ENCODE results near the gene ZNF862. TPM values are rescaled to one million over a fixed set of nuclear protein-coding genes. Genes with fewer than 3 reads are reported as not detected.

The ZNF862 gene
- total and polyA plus RNA-seq, 10 of the 15 experiments (the other 5 are each of a cell fraction or from before 2014, with no cell fraction given), result 0.49 to 7.7 (median 3.5) TPM

DNA sequence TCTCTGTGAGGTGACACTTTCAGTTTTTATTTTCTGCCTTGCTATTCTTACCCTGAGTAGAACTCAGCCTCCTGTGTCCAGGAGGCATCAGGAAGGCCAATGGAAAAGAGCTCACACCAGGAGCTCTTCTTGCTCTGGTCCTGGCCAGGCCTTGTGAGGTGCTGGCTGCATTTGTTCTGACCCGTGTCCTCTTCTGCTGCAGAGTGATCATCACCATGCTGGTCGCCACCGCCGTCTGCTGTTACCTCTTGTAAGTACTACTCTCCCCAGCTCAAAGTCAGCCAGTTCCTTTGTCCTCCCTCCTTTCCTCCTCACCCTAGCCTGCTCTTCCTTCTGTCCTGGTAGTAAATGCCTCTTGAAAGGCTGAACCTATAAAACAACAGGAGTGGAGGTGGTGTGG lies 37.2 kb downstream of the ZNF862 start:
- DNase-seq (ENCODE audit: low read depth, low spot score) (no peak), FAIRE-seq (no peak), ATAC-seq (no peak)
- Histone ChIP-seq H3K9me3 (replicated peaks; ENCODE audit: control insufficient read depth, insufficient read depth, low read length) (no peaks in the 10 kb centered on the region), H3K4me1 (ENCODE audit: control insufficient read depth, insufficient read depth, low read length) (peaks cover 31% of the 10 kb centered on the region), H3K27me3 (replicated peaks in 1 of 2; ENCODE audit: control insufficient read depth in 2 of 2, insufficient read depth in 2 of 2, low read length in 1 of 2) (no peaks in the 10 kb centered on the region), H3K4me3 (no peak overlapping the region; the same call in 1 of the 2 replicates), H3K79me2 (ENCODE audit: control insufficient read depth, insufficient read depth, low read length) (peaks cover 7% of the 10 kb centered on the region), H3K27ac (ENCODE audit: control insufficient read depth, insufficient read depth) (no peak overlapping the region), H2AFZ (ENCODE audit: control insufficient read depth, low read depth, low read length) (no peak overlapping the region), H3K36me3 (ENCODE audit: control insufficient read depth in 2 of 2, insufficient read depth in 2 of 2, low read length in 1 of 2) (no peaks in the 10 kb centered on the region; a peak in 2 of 4 replicates), H3K4me2 (ENCODE audit: control insufficient read depth, insufficient read depth) (peak overlapping the region; percentile 91), H4K20me1 (ENCODE audit: control insufficient read depth, insufficient read depth) (no peaks in the 10 kb centered on the region), H3K9ac (ENCODE audit: control insufficient read depth, insufficient read depth, low read length) (no peak overlapping the region)
- TF ChIP-seq STAT3 (IDR thresholded peaks at IDR 0.05; ENCODE audit: low read depth, low read length), result no peak
- TF ChIP-seq, protein P1, sequence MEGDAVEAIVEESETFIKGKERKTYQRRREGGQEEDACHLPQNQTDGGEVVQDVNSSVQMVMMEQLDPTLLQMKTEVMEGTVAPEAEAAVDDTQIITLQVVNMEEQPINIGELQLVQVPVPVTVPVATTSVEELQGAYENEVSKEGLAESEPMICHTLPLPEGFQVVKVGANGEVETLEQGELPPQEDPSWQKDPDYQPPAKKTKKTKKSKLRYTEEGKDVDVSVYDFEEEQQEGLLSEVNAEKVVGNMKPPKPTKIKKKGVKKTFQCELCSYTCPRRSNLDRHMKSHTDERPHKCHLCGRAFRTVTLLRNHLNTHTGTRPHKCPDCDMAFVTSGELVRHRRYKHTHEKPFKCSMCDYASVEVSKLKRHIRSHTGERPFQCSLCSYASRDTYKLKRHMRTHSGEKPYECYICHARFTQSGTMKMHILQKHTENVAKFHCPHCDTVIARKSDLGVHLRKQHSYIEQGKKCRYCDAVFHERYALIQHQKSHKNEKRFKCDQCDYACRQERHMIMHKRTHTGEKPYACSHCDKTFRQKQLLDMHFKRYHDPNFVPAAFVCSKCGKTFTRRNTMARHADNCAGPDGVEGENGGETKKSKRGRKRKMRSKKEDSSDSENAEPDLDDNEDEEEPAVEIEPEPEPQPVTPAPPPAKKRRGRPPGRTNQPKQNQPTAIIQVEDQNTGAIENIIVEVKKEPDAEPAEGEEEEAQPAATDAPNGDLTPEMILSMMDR (IDR thresholded peaks at IDR 0.05 in 2 of 3, conservative IDR thresholded peaks at IDR 0.05 in 1 of 3; ENCODE audit: control insufficient read depth in 2 of 3, extremely low read depth in 1 of 3, insufficient read depth in 1 of 3, low read depth in 3 of 3, low read length in 3 of 3), result no peak
- no peak for TF ChIP-seq LARP7 (IDR thresholded peaks at IDR 0.05)
- TF ChIP-seq CHD4 (IDR thresholded peaks at IDR 0.05), result no peak
- TF ChIP-seq HDGF (IDR thresholded peaks at IDR 0.05), result no peak
- no peak for TF ChIP-seq NFYB (IDR thresholded peaks at IDR 0.05; ENCODE audit: insufficient read depth, low read depth, low read length)
- TF ChIP-seq SREBF2 (IDR thresholded peaks at IDR 0.05; ENCODE audit: low read length), result no peak
- no peak for TF ChIP-seq SIX5 (IDR thresholded peaks at IDR 0.05; ENCODE audit: low read depth, low read length, severe bottlenecking)
- TF ChIP-seq IKZF1 (conservative IDR thresholded peaks at IDR 0.05), result no peak
- TF ChIP-seq, protein P2, sequence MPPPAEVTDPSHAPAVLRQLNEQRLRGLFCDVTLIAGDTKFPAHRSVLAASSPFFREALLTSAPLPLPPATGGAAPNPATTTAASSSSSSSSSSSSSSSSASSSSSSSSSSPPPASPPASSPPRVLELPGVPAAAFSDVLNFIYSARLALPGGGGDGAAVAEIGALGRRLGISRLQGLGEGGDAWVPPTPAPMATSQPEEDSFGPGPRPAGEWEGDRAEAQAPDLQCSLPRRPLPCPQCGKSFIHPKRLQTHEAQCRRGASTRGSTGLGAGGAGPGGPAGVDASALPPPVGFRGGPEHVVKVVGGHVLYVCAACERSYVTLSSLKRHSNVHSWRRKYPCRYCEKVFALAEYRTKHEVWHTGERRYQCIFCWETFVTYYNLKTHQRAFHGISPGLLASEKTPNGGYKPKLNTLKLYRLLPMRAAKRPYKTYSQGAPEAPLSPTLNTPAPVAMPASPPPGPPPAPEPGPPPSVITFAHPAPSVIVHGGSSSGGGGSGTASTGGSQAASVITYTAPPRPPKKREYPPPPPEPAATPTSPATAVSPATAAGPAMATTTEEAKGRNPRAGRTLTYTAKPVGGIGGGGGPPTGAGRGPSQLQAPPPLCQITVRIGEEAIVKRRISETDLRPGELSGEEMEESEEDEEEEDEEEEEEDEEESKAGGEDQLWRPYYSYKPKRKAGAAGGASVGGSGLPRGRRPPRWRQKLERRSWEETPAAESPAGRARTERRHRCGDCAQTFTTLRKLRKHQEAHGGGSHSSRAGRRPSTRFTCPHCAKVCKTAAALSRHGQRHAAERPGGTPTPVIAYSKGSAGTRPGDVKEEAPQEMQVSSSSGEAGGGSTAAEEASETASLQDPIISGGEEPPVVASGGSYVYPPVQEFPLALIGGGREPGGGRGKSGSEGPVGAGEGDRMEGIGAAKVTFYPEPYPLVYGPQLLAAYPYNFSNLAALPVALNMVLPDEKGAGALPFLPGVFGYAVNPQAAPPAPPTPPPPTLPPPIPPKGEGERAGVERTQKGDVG (CRISPR knock-in tag; IDR thresholded peaks at IDR 0.05), result no peak
- TF ChIP-seq ASH2L (IDR thresholded peaks at IDR 0.05; ENCODE audit: borderline replicate concordance, low read depth), result no peak
- TF ChIP-seq WRNIP1 (IDR thresholded peaks at IDR 0.05; ENCODE audit: borderline replicate concordance, low read depth, low read length), result no peak
- TF ChIP-seq, protein P3, sequence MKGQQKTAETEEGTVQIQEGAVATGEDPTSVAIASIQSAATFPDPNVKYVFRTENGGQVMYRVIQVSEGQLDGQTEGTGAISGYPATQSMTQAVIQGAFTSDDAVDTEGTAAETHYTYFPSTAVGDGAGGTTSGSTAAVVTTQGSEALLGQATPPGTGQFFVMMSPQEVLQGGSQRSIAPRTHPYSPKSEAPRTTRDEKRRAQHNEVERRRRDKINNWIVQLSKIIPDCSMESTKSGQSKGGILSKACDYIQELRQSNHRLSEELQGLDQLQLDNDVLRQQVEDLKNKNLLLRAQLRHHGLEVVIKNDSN (IDR thresholded peaks at IDR 0.05; ENCODE audit: borderline replicate concordance, extremely low read length, insufficient read depth, low read depth, low read length), result no peak
- TF ChIP-seq, protein P4, sequence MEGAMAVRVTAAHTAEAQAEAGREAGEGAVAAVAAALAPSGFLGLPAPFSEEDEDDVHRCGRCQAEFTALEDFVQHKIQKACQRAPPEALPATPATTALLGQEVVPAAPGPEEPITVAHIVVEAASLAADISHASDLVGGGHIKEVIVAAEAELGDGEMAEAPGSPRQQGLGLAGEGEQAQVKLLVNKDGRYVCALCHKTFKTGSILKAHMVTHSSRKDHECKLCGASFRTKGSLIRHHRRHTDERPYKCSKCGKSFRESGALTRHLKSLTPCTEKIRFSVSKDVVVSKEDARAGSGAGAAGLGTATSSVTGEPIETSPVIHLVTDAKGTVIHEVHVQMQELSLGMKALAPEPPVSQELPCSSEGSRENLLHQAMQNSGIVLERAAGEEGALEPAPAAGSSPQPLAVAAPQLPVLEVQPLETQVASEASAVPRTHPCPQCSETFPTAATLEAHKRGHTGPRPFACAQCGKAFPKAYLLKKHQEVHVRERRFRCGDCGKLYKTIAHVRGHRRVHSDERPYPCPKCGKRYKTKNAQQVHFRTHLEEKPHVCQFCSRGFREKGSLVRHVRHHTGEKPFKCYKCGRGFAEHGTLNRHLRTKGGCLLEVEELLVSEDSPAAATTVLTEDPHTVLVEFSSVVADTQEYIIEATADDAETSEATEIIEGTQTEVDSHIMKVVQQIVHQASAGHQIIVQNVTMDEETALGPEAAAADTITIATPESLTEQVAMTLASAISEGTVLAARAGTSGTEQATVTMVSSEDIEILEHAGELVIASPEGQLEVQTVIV (IDR thresholded peaks at IDR 0.05; ENCODE audit: borderline replicate concordance, partially characterized antibody), result no peak
- TF ChIP-seq SIN3A (IDR thresholded peaks at IDR 0.05; ENCODE audit: low read depth, low read length), result no peak
- no peak for TF ChIP-seq CBX5 (IDR thresholded peaks at IDR 0.05; ENCODE audit: low read depth)
- TF ChIP-seq ETV6 (conservative IDR thresholded peaks at IDR 0.05 in 1 of 2, IDR thresholded peaks at IDR 0.05 in 1 of 2; ENCODE audit: borderline replicate concordance in 1 of 2, low read depth in 1 of 2), result no peak
- ChIA-PET SMC1A (ENCODE audit: uncharacterized antibody, unreplicated experiment) (no interaction called here), POLR2A (interaction anchor here (0.8 kb wide), 1 partner anchor 37 kb away, joined by 3 read pairs; the partner anchor contains the start of gene ZNF862), CTCF (no interaction called here), RAD21 (ENCODE audit: unreplicated experiment) (no interaction called here)
- intact Hi-C loops (cut with micrococcal nuclease; ENCODE audit: unreplicated experiment) (no loop called here), in situ Hi-C loops (cut with MboI) (no loop called here)
- BruUV-seq (replicated peaks), result no TSS peak
- WGBS (ENCODE audit: insufficient coverage, insufficient replicate concordance, low lambda C conversion rate, missing lambda C conversion rate), result 98% methylated on average over 4 of the region's 4 CpGs

Measured in GM12878 (cell line).